Chondrocyte (in vitro differentiated cells): ENCODE results near the gene ATP5MC3. TPM values are rescaled to one million over a fixed set of nuclear protein-coding genes. Genes with fewer than 3 reads are reported as not detected.

Experiments used
- DNase-seq: peaks from one replicate; pipeline ENCODE4 v3.0.0; 2021; ENCODE audit warnings: mixed read lengths, low spot score
- H3K27ac Mint-ChIP-seq: one replicate; pipeline ENCODE4 v1.8.0; 2021; ENCODE audit warnings: mild to moderate bottlenecking, moderate library complexity, mixed read lengths; ENCODE audit not compliant: unreplicated experiment
- H3K27me3 Mint-ChIP-seq: 2 replicates; pipeline ENCODE4 v1.8.0; 2021; ENCODE audit warnings: low read depth, mixed read lengths
- H3K36me3 Mint-ChIP-seq: 2 replicates; pipeline ENCODE4 v1.8.0; 2021; ENCODE audit warnings: low read depth, mixed read lengths
- H3K4me1 Mint-ChIP-seq: 2 replicates; pipeline ENCODE4 v1.8.0; 2021; ENCODE audit warnings: low read depth, mild to moderate bottlenecking, mixed read lengths
- H3K4me3 Mint-ChIP-seq: one replicate; pipeline ENCODE4 v1.8.0; 2021; ENCODE audit warnings: mild to moderate bottlenecking, moderate library complexity, mixed read lengths; ENCODE audit not compliant: unreplicated experiment
- H3K9me3 Mint-ChIP-seq: 2 replicates; pipeline ENCODE4 v1.8.0; 2021; ENCODE audit warnings: low read depth, mixed read lengths
- CTCF ChIP-seq: fragments of 200-600 bp; sonication (generic); IDR thresholded peaks from 2 replicates; pipeline ENCODE4 v1.5.0; 2021; ENCODE audit warnings: antibody characterized with exemption, mild to moderate bottlenecking, moderate library complexity
- total RNA-seq: library from RNA; stranded (reverse); gene quantifications from 3 replicates; pipeline ENCODE4 v1.2.1, GENCODE V29; 2021

Gene ATP5MC3
- total RNA-seq, 1 donor from 2014 or later, result 143 TPM

- no peak for DNase-seq
- Mint-ChIP-seq H3K9me3 (no peaks in the 10 kb centered on the region), H3K36me3 (no peaks in the 10 kb centered on the region), H3K4me1 (peaks cover 36% of the 10 kb centered on the region), H3K27me3 (no peaks in the 10 kb centered on the region), H3K4me3 (peak overlapping the region; percentile 100), H3K27ac (no peak overlapping the region)
- no peak for TF ChIP-seq CTCF
Measured at GRCh38 chr2:175169191-175169590, 12.3 kb downstream of the ATP5MC3 start.

DNA sequence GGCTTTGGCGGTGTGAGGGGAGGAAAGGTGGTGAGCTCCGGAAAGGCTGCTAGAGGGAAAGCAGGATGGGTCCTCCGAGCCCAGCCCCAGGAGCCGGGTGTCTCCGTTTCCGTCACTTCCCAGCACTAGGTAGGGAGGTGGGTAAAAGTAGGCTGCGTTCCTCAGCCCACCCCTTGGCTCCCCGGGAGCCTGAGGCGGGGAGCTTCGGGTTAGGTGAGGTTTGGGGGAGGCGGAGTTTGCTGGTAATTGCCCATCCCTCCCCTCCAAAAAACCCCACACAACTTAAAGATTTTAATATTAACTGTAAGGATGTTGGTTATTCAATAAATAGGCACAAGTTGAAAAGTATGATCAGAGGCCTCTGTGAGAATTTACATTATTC is 13.0 kb downstream of the ATP5MC3 start:
- Mint-ChIP-seq H3K9me3 (no peaks in the 10 kb centered on the region), H3K4me1 (peaks cover 36% of the 10 kb centered on the region), H3K4me3 (peak overlapping the region; percentile 100), H3K27ac (peak overlapping the region; percentile 100), H3K27me3 (no peaks in the 10 kb centered on the region), H3K36me3 (no peaks in the 10 kb centered on the region)
- TF ChIP-seq CTCF, result no peak
- no peak for DNase-seq

GRCh38 chr2:175167792-175168563 is 13.5 kb downstream of the ATP5MC3 start, which contains the start of gene ATF2:
Gene ATF2, minus strand, starts transcription at chr2:175168203. Its CDS starts 31,760 bp downstream, at chr2:175136443.
- H3K36me3 Mint-ChIP-seq, result no peaks in the 10 kb centered on the region
- peak within 1 kb of the TSS; percentile 100 for H3K27ac Mint-ChIP-seq
- peak; percentile 15 for TF ChIP-seq CTCF
- peak within 1 kb of the TSS; percentile 100 for H3K4me3 Mint-ChIP-seq
- DNase-seq, result peak; percentile 100
- no peaks in the 10 kb centered on the region for H3K9me3 Mint-ChIP-seq
- H3K4me1 Mint-ChIP-seq, result peaks cover 36% of the 10 kb centered on the region
- H3K27me3 Mint-ChIP-seq, result no peaks in the 10 kb centered on the region

- H3K4me1 Mint-ChIP-seq, result peaks cover 36% of the 10 kb centered on the region
- H3K4me3 Mint-ChIP-seq, result peak overlapping the region; percentile 100
- H3K27ac Mint-ChIP-seq, result peak overlapping the region; percentile 100
- DNase-seq, result no peak
- no peaks in the 10 kb centered on the region for H3K36me3 Mint-ChIP-seq
- H3K27me3 Mint-ChIP-seq, result no peaks in the 10 kb centered on the region
- no peak for TF ChIP-seq CTCF
- H3K9me3 Mint-ChIP-seq, result no peaks in the 10 kb centered on the region
Measured at GRCh38 chr2:175167076-175167791, 14.3 kb downstream of the ATP5MC3 start.

GRCh38 chr2:175166216-175166824 is 15.2 kb downstream of the ATP5MC3 start:
- Mint-ChIP-seq H3K9me3 (no peaks in the 10 kb centered on the region), H3K4me1 (peaks cover 36% of the 10 kb centered on the region), H3K4me3 (peak overlapping the region; percentile 100), H3K27me3 (no peaks in the 10 kb centered on the region), H3K27ac (peak overlapping the region; percentile 80), H3K36me3 (no peaks in the 10 kb centered on the region)
- no peak for DNase-seq
- TF ChIP-seq CTCF, result no peak
